22Rv1 (cell line): ENCODE measurements around the gene LATS1.

ENCODE experiments used
- CTCF ChIP-seq: fragments of 450-650 bp; IDR thresholded peaks from 2 replicates; pipeline ENCODE4 v1.5.1; 2017; ENCODE audit warnings: mild to moderate bottlenecking
- ZFX ChIP-seq: fragments of 450-650 bp; IDR thresholded peaks from 2 replicates; pipeline ENCODE4 v1.6.1; 2017; ENCODE audit warnings: antibody characterized with exemption, borderline replicate concordance

GRCh38 chr6:149681209-149681608 lies 36.7 kb downstream of the LATS1 start:
- TF ChIP-seq CTCF (no peak), ZFX (no peak)
